HepG2 (cell line): Measurements from ENCODE around the gene ADCYAP1R1. TPM values are rescaled to one million over a fixed set of nuclear protein-coding genes. Genes with fewer than 3 reads are reported as not detected.

ENCODE experiments used
- ATAC-seq: fragments of 200-7000 bp; cut with Tn5 transposase; 3 replicates; pipeline ENCODE4 v1.9.1; 2020; ENCODE audit warnings: mild to moderate bottlenecking, moderate library complexity
- BruUV-seq: library from RNA; stranded (reverse); fragments of 400-500 nt; replicated peaks from 2 replicates; lab custom pipeline; 2021; lab: Mats Ljungman, UMichigan
- CTCF ChIA-PET: fragments of 300-600 bp; formaldehyde crosslinking; extraction: SDS; loops from one replicate; lab custom pipeline; 2021; ENCODE audit warnings: low total read pairs, inconsistent platforms, low intra/inter-chr PET ratio; lab: Yijun Ruan, JAX
- POLR2A ChIA-PET: fragments of 350-600 bp; sonication (Branson Sonifier 250); formaldehyde crosslinking; loops from one replicate; lab custom pipeline; 2020; ENCODE audit warnings: antibody characterized with exemption, inconsistent platforms; lab: Yijun Ruan, JAX
- DNase-seq: peaks from one replicate; pipeline ENCODE4 v3.0.0-alpha.2; 2015; ENCODE audit warnings: low spot score
- FAIRE-seq: peaks from 3 replicates; lab custom pipeline; 2011; peaks lifted over from hg19 to GRCh38; lab: Jason Lieb, UNC
- H2AFZ ChIP-seq: one replicate; pipeline ENCODE4 v1.6.1; 2011; ENCODE audit warnings: low read length, inconsistent platforms
- H3K27ac ChIP-seq: fragments of 300-600 bp; 3 replicates; pipeline ENCODE4 v1.8.0; 2011; ENCODE audit warnings: mixed run types, mild to moderate bottlenecking, mixed read lengths, low read length, inconsistent platforms; ENCODE audit not compliant: insufficient read depth; ENCODE audit errors: extremely low read length
- H3K27me3 ChIP-seq, 2 experiments: fragments of 200-600 bp in 1 of 2; 2 replicates in 1 of 2; 3 replicates in 1 of 2; pipeline versions ENCODE4 v1.6.0 to v1.8.0; 2011; ENCODE audit warnings: low read length in 2 of 2, mild to moderate bottlenecking in 2 of 2, moderate library complexity in 2 of 2, inconsistent platforms in 1 of 2; ENCODE audit not compliant: insufficient read depth in 2 of 2, control insufficient read depth in 1 of 2
- H3K36me3 ChIP-seq, 2 experiments: fragments of 200-600 bp in 1 of 2; replicated peaks in 1 of 2; 2 replicates in 1 of 2; 3 replicates in 1 of 2; pipeline versions ENCODE4 v1.5.1 to v1.8.0; 2011; ENCODE audit warnings: low read length in 2 of 2, inconsistent platforms in 1 of 2; ENCODE audit not compliant: insufficient read depth in 2 of 2, control insufficient read depth in 1 of 2
- H3K4me1 ChIP-seq: 2 replicates; pipeline ENCODE4 v1.5.1; 2012; ENCODE audit warnings: low read length, inconsistent platforms; ENCODE audit not compliant: insufficient read depth
- H3K4me2 ChIP-seq: 2 replicates; pipeline ENCODE4 v1.6.0; 2011; ENCODE audit warnings: low read depth, low read length, inconsistent platforms
- H3K4me3 ChIP-seq, 3 experiments: fragments of 200-600 bp in 1 of 3; sonication (generic), shearing (Covaris generic) in 1 of 3; replicated peaks in 1 of 3; 2 replicates each; pipeline ENCODE4 v1.5.1; 2011 to 2016; ENCODE audit warnings: low read length in 3 of 3, inconsistent platforms in 2 of 3, low read depth in 2 of 3, mild to moderate bottlenecking in 2 of 3, control low read depth in 1 of 3, mixed read lengths in 1 of 3; ENCODE audit not compliant: insufficient read depth in 1 of 3
- H3K79me2 ChIP-seq: one replicate; pipeline ENCODE4 v1.6.1; 2011; ENCODE audit warnings: low read length, inconsistent platforms; ENCODE audit not compliant: insufficient read depth
- H3K9ac ChIP-seq: 2 replicates; pipeline ENCODE4 v1.6.0; 2011; ENCODE audit warnings: mild to moderate bottlenecking, low read depth, low read length, inconsistent platforms; ENCODE audit not compliant: insufficient read depth
- H3K9me3 ChIP-seq: 2 replicates; pipeline ENCODE4 v1.5.1; 2012; ENCODE audit warnings: mild to moderate bottlenecking, low read length
- H4K20me1 ChIP-seq: 2 replicates; pipeline ENCODE4 v1.6.0; 2011; ENCODE audit warnings: inconsistent platforms, mild to moderate bottlenecking, low read length, moderate library complexity; ENCODE audit not compliant: insufficient read depth
- HNRNPUL1 ChIP-seq: fragments of 200-400 bp; formaldehyde crosslinking; IDR thresholded peaks from 2 replicates; pipeline ENCODE4 v1.6.1; 2017; ENCODE audit warnings: low read depth, mild to moderate bottlenecking, low read length, moderate library complexity
- MEF2D ChIP-seq: sonication (generic); formaldehyde crosslinking; IDR thresholded peaks from 2 replicates; pipeline ENCODE4 v1.5.1; 2020; ENCODE audit warnings: mild to moderate bottlenecking, missing genetic modification reagents
- NR3C1 ChIP-seq: sonication (generic); formaldehyde crosslinking; IDR thresholded peaks from 2 replicates; pipeline ENCODE4 v1.4.0; 2020; ENCODE audit warnings: missing genetic modification reagents
- NRL ChIP-seq: sonication (generic); formaldehyde crosslinking; IDR thresholded peaks from 2 replicates; pipeline ENCODE4 v1.5.0; 2020; ENCODE audit warnings: missing genetic modification reagents, mild to moderate bottlenecking, moderate library complexity, borderline replicate concordance
- SSRP1 ChIP-seq: IDR thresholded peaks from 2 replicates; pipeline ENCODE4 v1.6.1; 2016; ENCODE audit warnings: control low read depth
- ZMYM2 ChIP-seq: sonication (generic); formaldehyde crosslinking; IDR thresholded peaks from 2 replicates; pipeline ENCODE4 v1.8.0; 2022; ENCODE audit warnings: mild to moderate bottlenecking, missing genetic modification reagents
- ZSCAN29 ChIP-seq: sonication (generic); formaldehyde crosslinking; conservative IDR thresholded peaks from 2 replicates; pipeline ENCODE4 v1.4.0; 2020; ENCODE audit warnings: mild to moderate bottlenecking, missing genetic modification reagents
- WGBS: methylation state at CpG from one replicate; pipeline ENCODE4 v1.1.6; 2017; ENCODE audit warnings: low lambda C conversion rate; 5-methylcytosine and 5-hydroxymethylcytosine counted together
- in situ Hi-C: cut with HindIII; loops from 2 replicates; pipeline ENCODE4 v1.10.0; 2017; ENCODE audit warnings: low pct_unique_long_range_greater_than_20kb; ENCODE audit not compliant: extremely low pct_ligation_motif_present
- intact Hi-C: fragments of 100-400 bp; cut with micrococcal nuclease; formaldehyde crosslinking; loops from one replicate; pipeline ENCODE4 v1.10.0; 2022; ENCODE audit not compliant: unreplicated experiment
- polyA plus RNA-seq, 8 experiments: library from polyadenylated mRNA; depleted of rRNA in 3 of 8; stranded (reverse) in 7 of 8; unstranded in 1 of 8; fragments of >200 nt; fragmentation: Illumina TruSeq in 4 of 8; extraction: Trizol in 4 of 8; gene quantifications; 2 replicates each; pipeline versions ENCODE4 v1.2.1 to v1.2.3, GENCODE V29; 2011 to 2016; ENCODE audit warnings: low read depth in 4 of 8, missing spikeins in 1 of 8, mixed read lengths in 1 of 8; ENCODE audit not compliant: insufficient read depth in 1 of 8
- total RNA-seq, 5 experiments: library from RNA; depleted of rRNA; stranded (reverse); fragments of >200 nt; fragmentation: Illumina TruSeq; extraction: Trizol; gene quantifications; 2 replicates each; pipeline ENCODE4 v1.2.3, GENCODE V29; 2016; ENCODE audit warnings: low read depth in 1 of 5
- TF ChIP-seq, protein P1 (sequence below): sonication (generic); formaldehyde crosslinking; conservative IDR thresholded peaks from 2 replicates; pipeline ENCODE4 v1.8.0; 2022; ENCODE audit warnings: low read depth, missing genetic modification reagents
- TF ChIP-seq, protein P2 (sequence below): IDR thresholded peaks from 2 replicates; pipeline ENCODE4 v1.4.0; 2020; ENCODE audit warnings: mild to moderate bottlenecking, missing genetic modification reagents

ADCYAP1R1 gene
- total and polyA plus RNA-seq, 2 of the 13 experiments (the other 11 are each of a cell fraction or from before 2014, with no cell fraction given), result not detected

DNA sequence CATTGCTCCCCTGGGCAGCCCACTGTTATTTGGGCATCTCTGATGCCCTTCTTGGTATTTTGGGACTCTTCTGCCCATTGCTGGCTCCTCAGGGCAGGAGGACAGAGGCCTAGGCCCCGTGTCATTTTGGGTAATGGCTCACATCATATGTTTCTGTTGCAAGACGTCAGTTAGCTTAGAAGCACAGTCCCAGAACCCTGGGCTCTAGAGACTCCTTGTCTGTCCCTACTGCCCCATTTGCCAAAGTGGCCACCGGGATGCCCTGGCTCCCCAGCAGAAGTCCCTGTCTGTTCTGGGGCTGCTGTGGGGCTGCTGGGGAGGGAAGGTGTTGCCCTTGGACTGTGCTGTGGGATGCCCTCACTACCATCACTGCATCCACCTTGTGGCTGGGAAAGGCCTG is 48.8 kb downstream of the ADCYAP1R1 start:
- Histone ChIP-seq H4K20me1 (no peaks in the 10 kb centered on the region), H3K4me1 (no peaks in the 10 kb centered on the region), H2AFZ (no peak overlapping the region), H3K9me3 (no peaks in the 10 kb centered on the region), H3K27ac (no peak overlapping the region), H3K4me2 (no peak overlapping the region), H3K27me3 (peaks cover 4 to 22% of the 10 kb centered on the region in 2 experiments; a peak in 3 of 5 replicates), H3K79me2 (no peaks in the 10 kb centered on the region), H3K4me3 (no peak overlapping the region), H3K9ac (no peak overlapping the region), H3K36me3 (no peaks in the 10 kb centered on the region)
- ChIA-PET POLR2A (no interaction called here), CTCF (no interaction called here)
- 0% methylated on average over 2 of the region's 3 CpGs for WGBS
- no peak for ATAC-seq
- intact Hi-C loops (no loop called here), in situ Hi-C loops (no loop called here)
- no TSS peak for BruUV-seq
- no peak for DNase-seq
- TF ChIP-seq HNRNPUL1, result no peak
- TF ChIP-seq, protein P1, sequence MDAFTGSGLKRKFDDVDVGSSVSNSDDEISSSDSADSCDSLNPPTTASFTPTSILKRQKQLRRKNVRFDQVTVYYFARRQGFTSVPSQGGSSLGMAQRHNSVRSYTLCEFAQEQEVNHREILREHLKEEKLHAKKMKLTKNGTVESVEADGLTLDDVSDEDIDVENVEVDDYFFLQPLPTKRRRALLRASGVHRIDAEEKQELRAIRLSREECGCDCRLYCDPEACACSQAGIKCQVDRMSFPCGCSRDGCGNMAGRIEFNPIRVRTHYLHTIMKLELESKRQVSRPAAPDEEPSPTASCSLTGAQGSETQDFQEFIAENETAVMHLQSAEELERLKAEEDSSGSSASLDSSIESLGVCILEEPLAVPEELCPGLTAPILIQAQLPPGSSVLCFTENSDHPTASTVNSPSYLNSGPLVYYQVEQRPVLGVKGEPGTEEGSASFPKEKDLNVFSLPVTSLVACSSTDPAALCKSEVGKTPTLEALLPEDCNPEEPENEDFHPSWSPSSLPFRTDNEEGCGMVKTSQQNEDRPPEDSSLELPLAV (CRISPR knock-in tag), result no peak
- TF ChIP-seq, protein P2, sequence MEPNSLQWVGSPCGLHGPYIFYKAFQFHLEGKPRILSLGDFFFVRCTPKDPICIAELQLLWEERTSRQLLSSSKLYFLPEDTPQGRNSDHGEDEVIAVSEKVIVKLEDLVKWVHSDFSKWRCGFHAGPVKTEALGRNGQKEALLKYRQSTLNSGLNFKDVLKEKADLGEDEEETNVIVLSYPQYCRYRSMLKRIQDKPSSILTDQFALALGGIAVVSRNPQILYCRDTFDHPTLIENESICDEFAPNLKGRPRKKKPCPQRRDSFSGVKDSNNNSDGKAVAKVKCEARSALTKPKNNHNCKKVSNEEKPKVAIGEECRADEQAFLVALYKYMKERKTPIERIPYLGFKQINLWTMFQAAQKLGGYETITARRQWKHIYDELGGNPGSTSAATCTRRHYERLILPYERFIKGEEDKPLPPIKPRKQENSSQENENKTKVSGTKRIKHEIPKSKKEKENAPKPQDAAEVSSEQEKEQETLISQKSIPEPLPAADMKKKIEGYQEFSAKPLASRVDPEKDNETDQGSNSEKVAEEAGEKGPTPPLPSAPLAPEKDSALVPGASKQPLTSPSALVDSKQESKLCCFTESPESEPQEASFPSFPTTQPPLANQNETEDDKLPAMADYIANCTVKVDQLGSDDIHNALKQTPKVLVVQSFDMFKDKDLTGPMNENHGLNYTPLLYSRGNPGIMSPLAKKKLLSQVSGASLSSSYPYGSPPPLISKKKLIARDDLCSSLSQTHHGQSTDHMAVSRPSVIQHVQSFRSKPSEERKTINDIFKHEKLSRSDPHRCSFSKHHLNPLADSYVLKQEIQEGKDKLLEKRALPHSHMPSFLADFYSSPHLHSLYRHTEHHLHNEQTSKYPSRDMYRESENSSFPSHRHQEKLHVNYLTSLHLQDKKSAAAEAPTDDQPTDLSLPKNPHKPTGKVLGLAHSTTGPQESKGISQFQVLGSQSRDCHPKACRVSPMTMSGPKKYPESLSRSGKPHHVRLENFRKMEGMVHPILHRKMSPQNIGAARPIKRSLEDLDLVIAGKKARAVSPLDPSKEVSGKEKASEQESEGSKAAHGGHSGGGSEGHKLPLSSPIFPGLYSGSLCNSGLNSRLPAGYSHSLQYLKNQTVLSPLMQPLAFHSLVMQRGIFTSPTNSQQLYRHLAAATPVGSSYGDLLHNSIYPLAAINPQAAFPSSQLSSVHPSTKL, result no peak
- no peak for TF ChIP-seq ZSCAN29 (CRISPR knock-in tag)
- TF ChIP-seq SSRP1 (CRISPR knock-in tag), result no peak
- TF ChIP-seq NRL (CRISPR knock-in tag), result no peak
- no peak for TF ChIP-seq MEF2D (CRISPR knock-in tag)
- TF ChIP-seq NR3C1 (CRISPR knock-in tag), result no peak
- no peak for TF ChIP-seq ZMYM2
- FAIRE-seq, result no peak
